ENCODE measurements around the gene SHISAL2A.

The SHISAL2A gene

DNA sequence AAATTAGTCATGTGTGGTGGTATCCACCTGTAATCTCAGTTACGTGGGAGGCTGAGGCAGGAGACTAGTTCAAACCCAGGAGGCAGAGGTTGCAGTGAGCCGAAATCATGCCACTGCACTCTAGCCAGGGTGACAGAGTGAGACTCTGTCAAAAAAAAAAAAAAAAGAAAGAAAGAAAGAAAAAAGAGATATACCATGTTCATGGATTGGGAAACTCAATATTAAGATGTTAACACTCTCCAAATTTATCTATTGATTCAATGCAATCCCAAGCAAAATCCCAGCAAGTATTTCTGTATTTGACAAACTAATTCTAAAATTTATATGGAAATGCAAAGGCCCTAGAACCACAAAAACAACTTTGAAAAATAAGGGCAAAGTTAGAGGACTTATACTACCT is 11.0 kb upstream of the SHISAL2A start:
- no peak for DNase-seq (ENCODE audit: low read depth in 2 of 2)

- no peak for DNase-seq (ENCODE audit: low read depth in 2 of 2)
These were observed 9.2 kb upstream of the SHISAL2A start for GRCh38 chr1:52623812-52624211.

DNA sequence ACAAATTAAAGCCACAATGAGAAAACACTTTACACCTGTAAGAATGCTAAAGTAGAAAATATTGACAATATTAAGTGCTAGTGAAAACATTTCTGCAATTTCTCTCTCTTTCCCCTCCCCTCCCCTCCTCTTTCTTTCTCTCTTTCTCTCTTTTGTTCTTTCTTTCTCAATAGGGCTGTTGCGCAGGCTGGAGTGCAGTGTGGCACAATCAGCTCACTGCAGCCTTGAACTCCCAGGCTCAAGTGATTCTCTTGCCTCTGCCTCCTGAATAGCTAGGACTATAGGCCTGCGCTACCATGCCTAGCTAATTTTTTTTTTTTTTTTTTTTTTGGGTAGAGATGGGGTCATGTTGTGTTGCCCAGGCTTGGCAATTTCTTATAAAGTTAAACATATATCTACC is 5.9 kb upstream of the SHISAL2A start:
- DNase-seq (ENCODE audit: low read depth in 2 of 2) = no peak

DNA sequence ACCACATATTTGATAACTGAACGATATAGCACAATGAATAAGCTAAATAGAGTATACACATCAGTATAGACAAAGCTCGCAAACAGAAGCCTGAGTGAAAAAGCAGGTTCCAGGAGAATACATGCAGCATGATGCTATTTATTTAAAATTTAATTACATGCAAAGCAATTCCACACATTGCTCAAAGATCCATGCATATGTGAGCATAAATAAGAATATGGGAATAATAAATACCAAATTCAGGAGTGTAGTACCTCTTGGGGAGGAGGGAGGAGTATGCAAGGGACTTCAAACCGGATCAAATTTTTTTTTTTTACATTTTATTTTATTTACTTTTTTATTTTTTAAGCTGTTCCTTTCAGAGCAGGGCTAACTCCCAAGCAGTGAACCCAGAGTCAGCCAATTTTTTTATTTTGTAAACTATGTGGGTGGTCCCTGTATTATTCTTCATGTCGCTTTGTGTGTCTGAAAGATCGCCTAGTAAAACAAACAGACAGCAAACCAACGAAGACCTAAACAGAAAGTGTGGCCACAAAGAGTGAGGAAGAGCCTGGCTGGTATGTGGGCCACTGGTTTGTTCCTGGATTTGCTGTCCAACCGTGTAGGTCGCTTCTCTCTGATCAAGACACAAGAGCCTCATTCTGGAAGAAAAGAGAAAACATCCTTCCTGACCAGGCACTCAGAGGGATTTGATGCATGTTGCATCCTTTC is 4.2 kb upstream of the SHISAL2A start:
- no peak for DNase-seq (ENCODE audit: low read depth in 2 of 2)

GRCh38 chr1:52629325-52629643 is 3.7 kb upstream of the SHISAL2A start:
- DNase-seq (ENCODE audit: low read depth in 2 of 2) = no peak

GRCh38 chr1:52629667-52630066 is 3.3 kb upstream of the SHISAL2A start:
- no peak for DNase-seq (ENCODE audit: low read depth in 2 of 2)

- no peak for DNase-seq (ENCODE audit: low read depth in 2 of 2)
These were observed 1.1 kb upstream of the SHISAL2A start for GRCh38 chr1:52631759-52632331.

GRCh38 chr1:52633291-52633754 is 355 bp downstream of the SHISAL2A start:
- no peak for DNase-seq (ENCODE audit: low read depth in 2 of 2)

DNA sequence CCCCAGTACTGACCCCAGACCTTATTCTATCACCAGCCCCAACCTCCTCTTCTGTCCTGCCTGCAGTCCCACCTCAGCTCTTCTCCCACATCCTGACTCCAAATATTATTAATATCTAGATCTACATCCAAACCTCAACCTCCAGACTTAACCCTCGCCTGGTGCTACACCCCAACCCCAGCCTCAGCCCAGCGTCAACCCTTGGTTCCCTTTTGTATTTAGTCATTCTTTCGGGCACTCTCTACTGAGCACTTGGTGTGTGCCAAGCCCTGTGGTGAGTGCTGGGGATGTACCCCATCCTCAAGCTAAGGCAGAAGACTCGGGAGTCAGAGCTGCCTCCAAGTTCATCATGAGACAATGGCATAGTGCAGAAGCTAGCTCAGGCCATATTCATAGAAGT is 1.1 kb downstream of the SHISAL2A start:
- DNase-seq (ENCODE audit: low read depth in 2 of 2) = no peak

DNA sequence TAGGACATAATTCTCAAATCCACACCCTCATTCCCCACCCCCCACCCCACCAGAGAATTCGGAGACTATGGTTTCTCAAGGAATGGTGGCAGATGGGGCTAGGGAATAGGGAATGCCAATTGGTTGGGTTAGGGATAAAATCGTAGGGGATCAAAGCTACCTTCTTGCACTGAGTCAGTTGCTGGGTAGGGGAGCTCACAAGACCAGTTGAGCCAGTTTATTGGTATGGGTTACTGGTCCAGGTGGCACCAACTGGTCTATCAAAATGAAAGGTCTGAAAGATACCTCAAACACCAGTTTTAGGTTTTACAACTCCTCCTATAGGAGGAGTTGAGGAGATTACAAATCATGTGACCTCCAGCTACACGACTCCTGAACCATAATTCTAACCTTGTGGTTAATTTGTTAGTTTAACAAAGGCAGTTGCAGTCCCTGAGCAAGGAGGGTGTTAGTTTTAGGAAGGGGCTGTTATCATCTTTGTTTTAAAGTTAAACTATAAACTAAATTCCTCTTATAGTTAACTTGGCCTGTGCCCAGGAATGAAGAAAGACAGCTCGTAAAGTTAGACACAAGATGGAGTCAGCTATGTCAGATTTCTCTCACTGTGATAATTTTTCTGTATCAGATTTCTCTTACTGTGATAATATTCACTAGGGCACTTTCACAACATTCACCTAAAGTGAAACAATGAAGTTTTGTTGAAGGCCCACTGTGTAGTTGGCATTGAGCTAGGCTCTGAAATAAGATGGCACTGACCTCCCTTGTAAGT is 2.5 kb downstream of the SHISAL2A start:
- no peak for DNase-seq (ENCODE audit: low read depth in 2 of 2)

DNA sequence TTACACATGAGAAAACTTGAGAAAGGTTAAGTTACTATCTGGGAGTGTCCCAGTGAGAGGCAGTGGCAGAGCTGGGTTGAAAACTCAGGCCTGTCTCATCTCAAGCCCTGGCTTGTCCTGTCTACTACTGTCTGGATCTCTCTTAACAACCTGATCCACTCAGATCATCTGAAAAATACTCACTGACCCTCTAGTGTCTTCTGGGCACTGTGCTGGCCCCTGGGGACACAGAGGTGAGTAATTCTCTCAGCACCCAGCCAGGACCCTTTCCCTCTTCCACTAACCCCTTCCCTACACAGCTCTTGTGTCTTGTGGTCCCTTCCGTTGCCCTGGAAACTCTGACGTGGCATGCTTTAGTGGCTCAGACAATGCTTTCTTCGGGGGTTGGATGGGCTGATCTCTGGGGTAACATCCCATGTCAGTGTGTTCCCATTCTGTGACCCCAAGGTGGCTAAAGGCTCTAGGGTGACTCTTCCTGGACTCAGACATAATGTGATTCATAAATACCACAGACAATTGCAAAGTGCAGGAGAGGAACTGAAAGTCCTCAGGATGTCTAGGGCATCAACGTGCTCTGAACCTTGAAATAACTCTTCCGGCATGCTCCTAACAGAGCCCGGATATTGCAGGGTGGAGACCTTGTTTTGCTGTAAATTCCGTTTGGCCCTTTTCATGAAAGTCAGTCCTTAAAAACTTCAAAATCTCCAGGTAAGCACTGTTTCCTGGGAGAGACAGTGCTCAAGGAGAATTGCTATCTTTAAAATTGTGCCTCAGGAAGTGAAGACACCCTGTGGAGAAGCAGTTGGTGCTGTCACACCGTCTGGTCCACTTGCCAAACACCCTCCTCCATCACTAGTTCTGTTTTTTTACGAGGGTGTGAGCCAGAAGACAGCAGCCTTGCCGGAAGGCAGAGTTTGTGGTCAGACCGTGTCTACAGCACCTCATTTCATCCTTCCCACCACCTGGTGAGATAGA is 4.0 kb downstream of the SHISAL2A start:
- peak; percentile 50 to 58 for DNase-seq (ENCODE audit: low read depth in 2 of 2)

- no peak for DNase-seq (ENCODE audit: low read depth in 2 of 2)
These were observed 5.0 kb downstream of the SHISAL2A start for GRCh38 chr1:52637946-52638345.

DNA sequence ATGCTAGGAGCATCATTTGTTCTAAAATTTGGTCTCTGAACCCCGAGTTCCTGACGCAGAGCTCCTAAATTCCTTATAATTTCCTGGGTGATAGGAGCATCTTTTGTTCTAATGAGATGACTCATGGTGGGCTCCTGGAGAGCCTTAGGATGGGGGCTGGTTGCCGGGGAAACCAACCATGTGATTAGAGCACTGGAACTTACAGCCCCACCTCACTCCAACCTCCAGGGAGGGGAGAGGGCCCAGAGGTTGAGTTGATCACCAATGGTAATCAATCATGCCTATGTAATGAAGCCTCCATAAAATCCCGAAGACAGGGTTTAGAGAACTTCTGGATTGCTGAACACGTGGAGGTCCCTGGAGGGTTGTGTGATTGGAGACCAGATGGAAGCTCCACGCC is 7.7 kb downstream of the SHISAL2A start:
- no peak for DNase-seq (ENCODE audit: low read depth in 2 of 2)

GRCh38 chr1:52641307-52641706 is 8.3 kb downstream of the SHISAL2A start:
- no peak for DNase-seq (ENCODE audit: low read depth in 2 of 2)

DNA sequence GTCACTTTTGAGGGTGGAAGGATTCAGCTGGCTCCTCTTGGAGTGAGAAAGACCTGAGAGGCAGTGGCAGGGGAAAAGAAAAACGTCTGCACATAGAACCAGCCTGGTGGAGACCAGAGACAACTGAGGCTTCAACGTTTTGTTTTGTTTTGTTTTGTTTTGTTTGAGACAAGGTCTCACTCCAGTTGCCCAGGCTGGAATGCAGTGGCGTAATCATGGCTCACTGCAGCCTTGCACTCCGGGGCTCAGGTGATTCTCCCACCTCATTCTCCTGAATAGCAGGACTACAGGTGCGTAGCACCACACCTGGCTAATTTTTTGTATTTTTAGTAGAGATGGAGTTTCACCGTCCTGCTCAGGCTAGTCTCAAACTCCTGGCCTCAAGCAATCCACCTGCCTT is 12.3 kb downstream of the SHISAL2A start:
- no peak for DNase-seq (ENCODE audit: low read depth in 2 of 2)

DNA sequence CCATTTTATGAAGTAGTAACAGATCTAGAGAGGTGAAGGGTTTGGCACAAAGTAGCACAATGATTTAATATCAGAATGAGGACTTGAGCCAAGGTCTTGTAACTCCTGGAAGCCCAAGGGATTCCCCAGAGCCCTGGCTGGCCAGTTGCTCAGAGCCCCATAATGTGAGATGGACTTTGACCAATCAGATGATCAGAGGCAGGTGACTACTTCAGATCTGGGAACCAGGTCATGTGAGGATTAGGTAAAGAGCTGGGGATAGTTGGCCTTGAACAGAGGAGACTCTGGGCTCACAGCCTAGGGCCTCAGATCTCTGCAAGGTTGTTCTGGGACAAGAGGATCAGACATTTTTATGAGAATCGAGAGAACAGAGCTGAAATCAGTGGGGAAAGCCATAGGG is 18.9 kb downstream of the SHISAL2A start:
- no peak for DNase-seq (ENCODE audit: low read depth in 2 of 2)

- no peak for DNase-seq (ENCODE audit: low read depth in 2 of 2)
These were observed 20.4 kb downstream of the SHISAL2A start for GRCh38 chr1:52653207-52653849.

GRCh38 chr1:52654063-52654462 is 21.1 kb downstream of the SHISAL2A start:
- no peak for DNase-seq (ENCODE audit: low read depth in 2 of 2)

- no peak for DNase-seq (ENCODE audit: low read depth in 2 of 2)
These were observed 24.7 kb downstream of the SHISAL2A start for GRCh38 chr1:52657702-52658101.

GRCh38 chr1:52658795-52659194 is 25.8 kb downstream of the SHISAL2A start:
- DNase-seq (ENCODE audit: low read depth in 2 of 2) = no peak

DNA sequence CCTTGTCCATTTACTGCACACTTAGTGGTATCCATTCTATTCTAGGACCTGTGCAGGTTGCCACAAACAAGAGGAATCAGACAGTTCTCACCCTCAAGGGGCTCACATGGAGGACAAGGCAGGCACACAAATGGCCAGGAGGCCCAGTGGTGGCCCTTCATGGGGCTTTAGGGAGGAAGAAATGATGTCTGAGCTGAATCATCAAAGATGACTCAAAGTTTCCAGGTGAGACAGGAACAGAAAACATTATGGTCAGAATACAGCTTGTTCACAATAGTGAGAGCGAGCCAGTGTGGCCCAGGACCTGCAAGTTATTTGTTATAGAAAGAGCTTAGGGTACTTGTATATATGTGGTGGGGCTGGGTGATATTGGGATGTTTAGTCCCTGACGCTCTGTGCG is 26.4 kb downstream of the SHISAL2A start:
- no peak for DNase-seq (ENCODE audit: low read depth in 2 of 2)

Measured in activated CD8-positive, alpha-beta memory T cell treated with anti-CD3 and anti-CD28 coated beads for 4 hours (primary cell).